HEK293T (cell line): Measurements from ENCODE around the gene CYRIA.

Source experiments
- CTCF ChIA-PET: fragments of 350-600 bp; formaldehyde crosslinking; extraction: SDS; loops from one replicate; lab custom pipeline; 2021; ENCODE audit warnings: antibody characterized with exemption, inconsistent platforms; lab: Yijun Ruan, JAX
- POLR2A ChIA-PET: fragments of 350-600 bp; formaldehyde crosslinking; extraction: SDS; loops from one replicate; lab custom pipeline; 2020; ENCODE audit warnings: antibody characterized with exemption, inconsistent platforms; lab: Yijun Ruan, JAX
- DNase-seq: peaks from one replicate; pipeline ENCODE4 v3.0.0; 2012; ENCODE audit warnings: mixed read lengths; ENCODE audit errors: extremely low spot score
- ARNT ChIP-seq: fragments of 450-650 bp; IDR thresholded peaks from 2 replicates; pipeline ENCODE4 v1.6.1; 2017; ENCODE audit warnings: mild to moderate bottlenecking
- BHLHE40 ChIP-seq: fragments of 450-650 bp; IDR thresholded peaks from 2 replicates; pipeline ENCODE4 v1.6.1; 2016; ENCODE audit warnings: mild to moderate bottlenecking, moderate library complexity, borderline replicate concordance
- CTBP1 ChIP-seq: fragments of 450-650 bp; IDR thresholded peaks from 2 replicates; pipeline ENCODE4 v1.6.1; 2016; ENCODE audit warnings: borderline replicate concordance
- ELF4 ChIP-seq: fragments of 450-650 bp; IDR thresholded peaks from 2 replicates; pipeline ENCODE4 v1.6.1; 2017; ENCODE audit warnings: antibody characterized with exemption
- FOXA1 ChIP-seq: fragments of 450-650 bp; IDR thresholded peaks from 2 replicates; pipeline ENCODE4 v1.6.1; 2016; ENCODE audit warnings: mild to moderate bottlenecking
- FOXK2 ChIP-seq: fragments of 450-650 bp; IDR thresholded peaks from 2 replicates; pipeline ENCODE4 v1.6.1; 2016; ENCODE audit warnings: mild to moderate bottlenecking
- FOXM1 ChIP-seq: fragments of 450-650 bp; IDR thresholded peaks from 2 replicates; pipeline ENCODE4 v1.6.1; 2017; ENCODE audit warnings: mild to moderate bottlenecking, borderline replicate concordance
- HDGF ChIP-seq: fragments of 450-650 bp; IDR thresholded peaks from 2 replicates; pipeline ENCODE4 v1.6.1; 2017; ENCODE audit warnings: antibody characterized with exemption, borderline replicate concordance
- L3MBTL2 ChIP-seq: fragments of 450-650 bp; conservative IDR thresholded peaks from 2 replicates; pipeline ENCODE4 v1.6.1; 2016; ENCODE audit warnings: mild to moderate bottlenecking
- LEF1 ChIP-seq: fragments of 450-650 bp; IDR thresholded peaks from 2 replicates; pipeline ENCODE4 v1.6.1; 2017; ENCODE audit warnings: mild to moderate bottlenecking, borderline replicate concordance
- NFRKB ChIP-seq: fragments of 450-650 bp; IDR thresholded peaks from 2 replicates; pipeline ENCODE4 v1.6.1; 2016; ENCODE audit warnings: mild to moderate bottlenecking, moderate library complexity
- SP1 ChIP-seq: fragments of 450-650 bp; IDR thresholded peaks from 2 replicates; pipeline ENCODE4 v1.6.1; 2017
- SUZ12 ChIP-seq: fragments of 450-650 bp; IDR thresholded peaks from 2 replicates; pipeline ENCODE4 v1.6.1; 2016; ENCODE audit warnings: mild to moderate bottlenecking
- TARDBP ChIP-seq: fragments of 450-650 bp; IDR thresholded peaks from 2 replicates; pipeline ENCODE4 v1.6.1; 2016
- ZNF384 ChIP-seq: fragments of 450-650 bp; IDR thresholded peaks from 2 replicates; pipeline ENCODE4 v1.6.1; 2016
- TF ChIP-seq, protein P1 (sequence below): fragments of 450-650 bp; IDR thresholded peaks from 2 replicates; pipeline ENCODE4 v1.6.1; 2016

The CYRIA gene

DNA sequence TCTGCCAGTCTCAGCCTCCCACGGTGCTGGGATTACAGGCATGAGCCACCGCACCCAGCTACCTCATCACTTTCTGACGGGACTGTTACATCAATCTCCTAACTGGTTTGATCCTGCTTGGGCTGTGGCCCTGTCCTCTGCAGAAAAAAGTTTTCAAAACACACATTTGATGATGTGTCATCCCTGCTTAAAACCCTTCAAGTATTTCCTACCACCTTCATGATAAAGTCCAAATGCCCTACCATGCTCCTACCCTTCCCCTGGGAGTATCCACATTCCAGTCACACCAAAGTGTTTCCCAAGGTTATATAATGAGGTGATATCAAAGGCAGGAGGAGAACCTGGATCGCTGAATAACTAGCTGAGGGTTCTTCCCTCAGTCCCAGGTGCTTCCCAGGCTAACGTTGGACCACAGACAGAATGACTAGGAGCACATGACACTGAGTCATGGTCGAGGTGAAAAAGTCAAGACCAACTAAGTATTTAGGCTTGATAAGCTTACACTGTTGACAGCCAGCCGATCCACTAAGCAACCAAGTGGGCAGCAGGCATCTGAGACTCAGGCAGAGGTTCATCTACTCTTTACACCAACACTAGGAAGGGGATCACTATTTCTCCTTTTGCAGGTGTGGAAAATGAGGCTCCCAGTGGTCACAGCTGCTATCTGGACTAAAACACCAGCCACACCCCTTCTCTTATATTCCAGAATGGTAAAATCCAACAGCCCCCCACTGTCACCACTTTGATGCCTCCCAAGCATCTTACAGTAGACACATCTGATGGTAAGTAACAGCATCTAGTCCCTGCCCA, 31.8 kb downstream of the CYRIA start:
- TF ChIP-seq TARDBP, result no peak
- no peak for TF ChIP-seq LEF1
- no peak for TF ChIP-seq SUZ12
- TF ChIP-seq ARNT, result no peak
- TF ChIP-seq ELF4, result no peak
- TF ChIP-seq SP1, result no peak
- TF ChIP-seq HDGF, result no peak
- DNase-seq, result no peak
- ChIA-PET CTCF (no interaction called here), POLR2A (no interaction called here)

DNA sequence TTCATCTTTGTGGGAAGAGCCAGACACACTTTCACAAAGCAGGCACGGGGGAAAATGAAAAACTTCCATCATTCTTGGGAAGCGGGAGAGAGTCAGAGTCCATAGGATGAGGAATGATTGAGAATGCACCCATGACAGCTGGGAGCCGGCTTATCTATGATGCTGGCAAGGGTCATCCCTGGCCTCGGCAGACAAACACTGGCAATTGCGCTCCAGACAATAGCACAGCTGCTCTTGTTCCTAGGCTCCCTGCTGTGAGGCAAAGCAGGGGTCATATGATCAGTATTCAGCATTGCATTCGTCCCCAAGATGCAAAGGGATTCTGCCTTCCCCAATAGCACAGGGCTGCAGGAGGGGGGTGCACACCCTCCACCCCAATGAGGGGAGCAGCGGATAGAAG, 33.0 kb downstream of the CYRIA start:
- CTCF ChIA-PET, result no interaction called here

GRCh38 chr2:16630463-16630862, 35.2 kb downstream of the CYRIA start:
- TF ChIP-seq NFRKB (no peak), FOXA1 (no peak), L3MBTL2 (no peak)
- DNase-seq, result no peak
- POLR2A ChIA-PET, result no interaction called here
- CTCF ChIA-PET, result interaction anchor here (0.6 kb wide), 1 partner anchor 127 kb away, joined by 3 read pairs; no protein-coding TSS in a partner anchor

More for the DNA sequence above, 33.0 kb downstream of the CYRIA start:
- POLR2A ChIA-PET, result no interaction called here
- no peak for TF ChIP-seq L3MBTL2
- TF ChIP-seq ELF4, result no peak
- TF ChIP-seq FOXA1, result no peak
- no peak for TF ChIP-seq ARNT
- TF ChIP-seq, protein P1, sequence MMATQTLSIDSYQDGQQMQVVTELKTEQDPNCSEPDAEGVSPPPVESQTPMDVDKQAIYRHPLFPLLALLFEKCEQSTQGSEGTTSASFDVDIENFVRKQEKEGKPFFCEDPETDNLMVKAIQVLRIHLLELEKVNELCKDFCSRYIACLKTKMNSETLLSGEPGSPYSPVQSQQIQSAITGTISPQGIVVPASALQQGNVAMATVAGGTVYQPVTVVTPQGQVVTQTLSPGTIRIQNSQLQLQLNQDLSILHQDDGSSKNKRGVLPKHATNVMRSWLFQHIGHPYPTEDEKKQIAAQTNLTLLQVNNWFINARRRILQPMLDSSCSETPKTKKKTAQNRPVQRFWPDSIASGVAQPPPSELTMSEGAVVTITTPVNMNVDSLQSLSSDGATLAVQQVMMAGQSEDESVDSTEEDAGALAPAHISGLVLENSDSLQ, result no peak
- no peak for TF ChIP-seq BHLHE40
- no peak for TF ChIP-seq TARDBP
- no peak for TF ChIP-seq HDGF
- no peak for TF ChIP-seq LEF1
- TF ChIP-seq SUZ12, result no peak
- no peak for TF ChIP-seq CTBP1
- no peak for TF ChIP-seq SP1
- TF ChIP-seq NFRKB, result no peak
- TF ChIP-seq FOXK2, result no peak
- no peak for TF ChIP-seq ZNF384
- DNase-seq, result no peak

DNA sequence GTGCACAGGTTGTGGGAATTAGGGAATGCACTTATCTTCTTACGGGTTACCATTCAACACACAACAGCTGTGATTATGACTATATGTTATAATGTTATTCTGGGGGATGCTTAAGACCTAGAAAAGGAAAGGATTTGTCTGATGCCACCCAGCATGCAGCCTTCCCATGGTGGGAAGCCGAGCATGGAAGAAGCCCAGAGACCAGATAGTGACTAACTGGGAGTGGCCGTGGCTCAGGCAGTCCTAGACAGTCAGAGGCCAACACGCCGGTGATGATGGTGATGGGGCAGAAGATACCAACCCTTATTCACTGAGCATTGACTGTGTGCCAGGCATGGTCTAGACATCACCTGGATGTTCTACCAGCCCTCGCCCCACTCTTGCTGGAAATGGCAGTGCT, 35.9 kb downstream of the CYRIA start:
- no peak for DNase-seq
- TF ChIP-seq FOXM1, result no peak
- no peak for TF ChIP-seq FOXA1
- TF ChIP-seq NFRKB, result no peak
- TF ChIP-seq SP1, result no peak
- CTCF ChIA-PET, result interaction anchor here (0.6 kb wide), 1 partner anchor 127 kb away, joined by 3 read pairs; no protein-coding TSS in a partner anchor
- POLR2A ChIA-PET, result no interaction called here

GRCh38 chr2:16629044-16629443, 36.6 kb downstream of the CYRIA start:
- POLR2A ChIA-PET, result no interaction called here
- DNase-seq, result no peak
- CTCF ChIA-PET, result no interaction called here
- TF ChIP-seq, protein P1, result no peak
- TF ChIP-seq HDGF, result no peak
- TF ChIP-seq L3MBTL2, result no peak
- TF ChIP-seq TARDBP, result no peak
- no peak for TF ChIP-seq ZNF384
- TF ChIP-seq SP1, result no peak
- no peak for TF ChIP-seq FOXM1
- TF ChIP-seq ARNT, result no peak
- no peak for TF ChIP-seq NFRKB
- no peak for TF ChIP-seq FOXK2
- TF ChIP-seq SUZ12, result no peak
- TF ChIP-seq CTBP1, result no peak
- TF ChIP-seq ELF4, result no peak

GRCh38 chr2:16628314-16628713, 37.3 kb downstream of the CYRIA start:
- ChIA-PET POLR2A (no interaction called here), CTCF (no interaction called here)
- no peak for DNase-seq
- TF ChIP-seq FOXM1, result no peak
- TF ChIP-seq, protein P1, result no peak
- TF ChIP-seq ZNF384, result no peak
- no peak for TF ChIP-seq FOXA1
- TF ChIP-seq NFRKB, result no peak
- no peak for TF ChIP-seq SUZ12
- no peak for TF ChIP-seq L3MBTL2
- TF ChIP-seq LEF1, result no peak
- TF ChIP-seq HDGF, result no peak
- no peak for TF ChIP-seq BHLHE40
- TF ChIP-seq SP1, result no peak
- no peak for TF ChIP-seq FOXK2
- TF ChIP-seq ELF4, result no peak
- TF ChIP-seq ARNT, result no peak
- no peak for TF ChIP-seq TARDBP
- no peak for TF ChIP-seq CTBP1
